Skin epidermis (tissue), 12 donors: ENCODE data around the gene BAIAP2L1.

Experiments
- H3K27ac ChIP-seq, 21 experiments: fragments of 200-600 bp; sonication (generic) in 11 of 21; one replicate each; pipeline ENCODE4 v1.5.0; 2020; ENCODE audit warnings: mild to moderate bottlenecking in 3 of 21, inconsistent platforms in 2 of 21, moderate library complexity in 2 of 21
- H3K4me3 ChIP-seq, 7 experiments: fragments of 200-600 bp; sonication (generic) in 2 of 7; one replicate each; pipeline ENCODE4 v1.5.0; 2020; ENCODE audit warnings: inconsistent platforms in 2 of 7, mild to moderate bottlenecking in 2 of 7, moderate library complexity in 1 of 7

BAIAP2L1 gene

DNA sequence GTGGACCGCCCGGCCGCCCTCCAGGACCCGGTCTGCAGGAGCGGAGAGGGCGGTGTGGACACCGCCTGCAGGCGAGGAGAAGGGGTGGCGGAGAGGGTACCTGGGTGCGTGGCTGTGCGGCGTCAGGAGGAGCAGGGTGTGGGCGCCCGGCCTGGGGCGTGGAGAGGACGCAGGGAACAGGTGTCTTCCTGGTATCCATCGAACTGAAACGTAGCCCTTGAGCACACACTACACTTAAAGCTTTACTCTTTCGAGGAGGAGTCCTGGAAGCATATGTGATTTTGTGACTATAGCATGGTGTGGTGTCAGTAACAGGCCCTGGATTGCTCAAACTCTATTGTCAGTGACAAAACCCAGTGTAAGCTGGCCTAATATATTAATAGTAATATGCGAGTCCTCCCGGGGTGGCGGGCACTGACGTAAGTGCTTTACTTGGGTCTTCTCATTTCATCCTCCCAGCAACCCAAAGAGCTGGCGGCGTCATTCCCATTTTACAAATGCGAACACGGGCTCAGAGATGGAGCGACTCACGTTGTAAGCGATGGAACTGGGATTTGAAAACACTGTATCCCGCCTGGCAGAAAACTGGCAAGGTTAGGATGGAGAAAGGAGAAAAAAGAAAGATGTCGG lies 148.3 kb downstream of the BAIAP2L1 start:
- peak overlapping the region in 20 of 21 experiments; percentile 70 to 93 (median 82) for H3K27ac ChIP-seq
- H3K4me3 ChIP-seq, result peak overlapping the region; percentile 54 to 97 (median 74)

DNA sequence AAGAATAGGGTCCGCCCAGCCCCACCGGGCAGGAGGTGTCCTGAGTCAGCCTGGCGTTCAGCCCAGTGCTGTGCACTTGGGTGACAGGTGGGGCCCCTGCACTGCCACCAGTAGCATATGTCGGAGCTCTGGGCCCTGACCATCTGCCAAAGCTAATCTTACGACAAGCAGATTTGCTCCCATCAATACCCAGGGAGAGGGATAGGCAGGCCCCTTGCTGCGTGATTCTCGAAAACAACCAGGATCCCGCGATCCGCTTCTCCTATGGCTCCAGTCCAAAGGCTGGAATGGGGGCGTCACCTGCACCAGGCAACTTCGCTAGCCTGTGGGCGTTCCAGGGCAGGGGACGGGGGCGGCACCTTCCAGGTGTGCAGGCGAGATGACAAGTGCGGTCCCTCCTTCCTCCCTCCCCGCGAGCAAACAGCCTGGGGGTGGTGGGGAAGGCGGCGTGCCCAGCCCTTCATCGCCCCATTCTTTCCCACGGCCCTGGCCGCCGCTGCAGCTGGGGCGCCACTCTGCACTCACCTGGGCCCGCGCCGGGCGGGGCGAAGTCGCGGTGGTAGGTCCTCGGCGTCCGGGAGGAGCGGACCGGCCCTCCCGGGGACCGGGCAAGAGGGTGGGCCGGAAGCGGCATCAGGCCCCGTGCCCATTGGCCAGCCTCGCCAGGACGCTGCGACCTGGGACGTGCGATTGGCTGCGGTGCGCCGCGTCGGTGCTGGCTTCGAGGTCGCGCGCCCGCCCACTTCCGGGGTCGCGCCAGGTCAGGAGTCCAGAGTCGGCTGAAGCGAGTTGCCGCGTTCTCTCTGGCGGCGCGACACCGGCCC lies 149.1 kb downstream of the BAIAP2L1 start, which contains the start of gene TECPR1:
Gene TECPR1, minus strand, starts transcription at position 632 of the 824 bp plus-strand sequence. CDS start 6,086 bp downstream, outside the sequence.
- peak within 1 kb of the TSS; percentile 54 to 97 (median 74) for H3K4me3 ChIP-seq

DNA sequence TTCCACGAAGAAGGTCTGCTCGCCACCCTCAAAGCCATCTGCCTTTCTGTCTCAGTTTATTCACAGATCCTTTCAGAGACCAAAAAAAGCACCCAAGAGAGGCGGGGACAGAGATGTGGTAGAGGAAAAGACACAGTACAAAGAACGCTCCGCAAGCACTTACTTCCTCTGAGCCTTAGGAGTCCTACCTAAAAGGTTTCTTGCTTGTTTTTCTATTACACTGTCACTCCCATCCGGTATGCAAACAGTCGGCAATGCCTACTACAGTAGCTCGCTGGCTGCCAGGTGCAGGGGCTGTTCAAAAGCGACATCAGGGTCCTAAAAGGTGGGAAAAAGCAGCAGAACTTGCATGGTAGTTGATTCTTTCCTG lies 149.7 kb downstream of the BAIAP2L1 start:
- Histone ChIP-seq H3K4me3 (peak overlapping the region; percentile 54 to 97 (median 74)), H3K27ac (peak overlapping the region in 20 of 21 experiments; percentile 70 to 93 (median 82))

More for the DNA sequence above, 149.1 kb downstream of the BAIAP2L1 start, which contains the start of gene TECPR1:
- peak within 1 kb of the TSS in 20 of 21 experiments; percentile 70 to 93 (median 82) for H3K27ac ChIP-seq

DNA sequence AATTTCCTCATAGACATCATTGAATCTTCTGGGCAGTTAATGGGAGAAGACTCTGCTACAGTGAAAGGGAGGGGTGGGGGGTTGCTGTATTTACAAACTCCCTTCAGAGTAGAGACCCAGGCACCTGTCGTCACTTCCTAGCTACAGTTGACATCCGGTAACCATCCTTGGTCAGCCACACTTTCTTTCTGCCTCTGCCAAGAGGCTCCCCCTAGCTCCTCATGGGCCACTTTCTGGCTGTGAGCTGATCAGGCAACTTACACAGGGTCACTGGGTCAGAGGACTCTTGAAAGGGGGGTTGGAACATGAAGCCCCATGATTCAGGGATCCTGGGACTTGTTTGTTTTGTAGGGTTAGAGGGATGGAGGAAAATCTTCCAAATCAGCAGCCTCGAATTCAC lies 150.1 kb downstream of the BAIAP2L1 start:
- Histone ChIP-seq H3K27ac (peak overlapping the region in 18 of 21 experiments; percentile 18 to 91 (median 82)), H3K4me3 (peak overlapping the region in 6 of 7 experiments; percentile 54 to 97 (median 76))

DNA sequence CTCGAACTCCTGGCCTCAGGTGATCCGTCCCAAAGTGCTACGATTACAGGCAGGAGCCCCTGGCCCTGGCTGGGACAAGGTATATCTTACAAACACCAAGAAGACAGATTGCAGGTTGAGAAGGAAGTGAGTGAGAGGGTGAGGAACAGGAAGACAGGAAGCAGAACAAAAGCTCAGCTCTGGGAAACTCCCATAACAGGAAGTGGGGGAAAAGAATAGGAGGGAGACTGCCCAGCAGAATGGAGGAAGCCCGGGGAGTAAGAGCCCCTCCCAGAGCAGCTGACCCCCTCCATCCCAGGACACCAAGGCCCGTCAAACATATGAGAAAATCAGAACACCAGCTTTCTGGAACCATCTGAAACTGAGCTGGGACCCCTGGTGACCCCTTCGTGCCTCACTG lies 151.8 kb downstream of the BAIAP2L1 start:
- H3K4me3 ChIP-seq, result no peak overlapping the region
- H3K27ac ChIP-seq, result peak overlapping the region in 13 of 21 experiments; percentile 26 to 91 (median 55)

DNA sequence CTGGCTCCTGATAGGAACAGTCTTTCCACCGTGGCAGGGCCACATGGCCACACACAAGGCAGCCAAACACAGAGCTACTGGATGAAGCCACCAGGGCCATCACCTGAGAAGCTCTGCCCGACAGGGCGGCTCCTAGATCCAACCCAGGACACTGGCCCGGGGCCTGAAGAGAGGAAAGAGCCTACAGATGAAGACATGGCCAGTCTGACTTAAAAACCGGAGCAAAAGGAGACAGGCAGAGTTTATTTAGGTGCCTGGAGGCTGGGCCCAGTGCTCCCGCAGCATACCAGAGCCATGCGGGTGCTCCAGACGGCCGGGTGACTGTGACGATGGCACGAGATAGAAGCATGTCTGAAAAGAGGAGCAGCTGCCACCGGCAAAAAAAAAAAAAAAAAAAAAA lies 152.7 kb downstream of the BAIAP2L1 start:
- Histone ChIP-seq H3K27ac (peak overlapping the region in 5 of 21 experiments; percentile 4 to 88 (median 37)), H3K4me3 (no peak overlapping the region)

DNA sequence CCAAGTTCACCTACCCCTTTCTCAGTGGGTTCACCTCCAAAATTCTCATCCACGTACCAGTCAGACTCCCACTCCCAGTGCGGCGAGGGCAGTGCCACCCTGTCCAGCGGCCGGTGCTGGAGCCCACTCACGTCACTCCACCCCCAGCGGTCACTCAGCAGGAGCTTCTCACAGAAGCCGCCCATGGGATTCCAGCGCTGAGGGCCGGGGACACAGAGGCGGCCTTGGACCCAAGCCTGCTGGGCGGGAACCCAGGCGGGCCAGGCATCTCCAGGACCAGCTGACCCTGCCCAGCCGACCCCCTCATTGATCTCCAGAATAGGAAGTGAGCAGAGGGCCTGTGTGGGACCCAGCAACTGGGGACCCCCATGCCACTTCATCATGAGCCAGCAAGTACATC lies 156.0 kb downstream of the BAIAP2L1 start:
- H3K27ac ChIP-seq, result no peak overlapping the region
- H3K4me3 ChIP-seq, result no peak overlapping the region

DNA sequence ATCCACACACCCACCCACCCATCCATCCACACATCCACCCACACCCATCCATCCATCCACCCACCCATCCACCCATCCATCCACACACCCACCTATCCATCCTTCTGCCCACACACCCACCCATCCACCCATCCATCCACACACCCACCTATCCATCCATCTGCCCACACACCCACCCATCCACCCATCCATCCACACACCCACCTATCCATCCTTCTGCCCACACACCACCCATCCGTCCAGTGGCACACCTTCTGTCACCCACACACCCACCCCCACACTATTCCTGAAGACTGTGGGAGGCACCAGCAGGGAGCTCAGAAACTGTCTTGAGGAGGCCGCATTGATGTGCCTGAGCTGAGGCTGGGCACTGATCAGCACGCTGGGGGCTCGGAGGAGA lies 158.0 kb downstream of the BAIAP2L1 start:
- no peak overlapping the region for H3K4me3 ChIP-seq
- H3K27ac ChIP-seq, result no peak overlapping the region

DNA sequence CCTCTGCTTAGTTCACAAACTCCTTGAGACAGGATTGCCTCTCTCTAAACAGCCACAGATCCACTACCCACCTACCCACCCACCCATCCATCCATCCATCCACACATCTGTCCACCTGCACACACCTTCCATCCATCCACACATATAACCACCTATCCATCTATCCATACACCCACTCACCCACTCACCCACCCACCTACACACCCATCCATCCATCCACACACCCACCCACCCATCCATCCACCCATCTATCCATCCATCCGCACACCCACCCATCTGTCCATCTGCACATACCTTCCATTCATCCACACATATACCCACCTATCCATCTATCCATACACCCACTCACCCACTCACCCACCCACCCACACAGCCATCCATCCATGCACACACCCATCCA lies 158.5 kb downstream of the BAIAP2L1 start:
- Histone ChIP-seq H3K4me3 (no peak overlapping the region), H3K27ac (no peak overlapping the region)

DNA sequence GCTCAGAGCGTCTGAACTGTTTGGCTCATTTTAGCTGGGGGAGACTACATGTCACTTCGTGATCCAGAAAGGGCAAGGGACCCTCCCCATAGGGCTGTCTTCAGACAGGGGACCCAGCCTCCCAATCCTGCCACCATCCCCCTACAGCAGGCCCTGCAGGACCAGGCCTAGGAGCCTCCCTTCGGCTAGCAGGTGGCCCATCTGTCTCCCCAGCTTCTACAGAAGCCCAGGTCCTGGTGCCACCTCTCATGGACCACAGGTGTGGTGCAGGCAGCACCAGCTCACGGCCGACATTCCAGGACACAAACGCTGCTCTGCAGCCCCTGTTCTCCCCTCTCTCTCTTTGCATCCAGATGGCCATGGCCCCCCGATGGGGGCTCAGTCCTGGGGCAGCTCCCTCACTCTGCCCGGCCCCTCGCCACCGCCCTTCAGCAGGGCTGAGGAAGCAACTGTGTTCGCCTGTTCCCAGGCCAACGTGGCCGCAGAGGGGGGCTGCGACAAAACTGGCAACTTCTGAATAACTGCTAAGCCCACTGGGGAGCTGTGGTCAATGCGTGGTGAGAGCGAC lies 159.1 kb downstream of the BAIAP2L1 start:
- no peak overlapping the region for H3K27ac ChIP-seq

More for the DNA sequence above, 159.1 kb downstream of the BAIAP2L1 start:
- H3K4me3 ChIP-seq, result no peak overlapping the region
